IMR-90 (cell line): ENCODE results near the gene ZMAT5. TPM values are rescaled to one million over a fixed set of nuclear protein-coding genes. Genes with fewer than 3 reads are reported as not detected.

ENCODE experiments used
- ATAC-seq: fragments of 200-7000 bp; cut with Tn5 transposase; 2 replicates; pipeline ENCODE4 v1.9.1; 2020; ENCODE audit warnings: low read depth, mild to moderate bottlenecking, moderate library complexity
- BruUV-seq: library from RNA; stranded (reverse); fragments of 400-500 nt; replicated peaks from 2 replicates; lab custom pipeline; 2021; lab: Mats Ljungman, UMichigan
- CTCF ChIA-PET: fragments of 300-600 bp; formaldehyde crosslinking; extraction: SDS; loops from one replicate; lab custom pipeline; 2021; ENCODE audit warnings: antibody characterized with exemption; lab: Yijun Ruan, JAX
- POLR2A ChIA-PET: fragments of 300-600 bp; sonication (Branson Sonifier 250); formaldehyde crosslinking; loops from one replicate; lab custom pipeline; 2022; ENCODE audit warnings: antibody characterized with exemption; ENCODE audit not compliant: unreplicated experiment; lab: Charles Lee
- DNase-seq: peaks from one replicate; pipeline ENCODE4 v3.0.0; 2013
- H2AFZ ChIP-seq: replicated peaks from 2 replicates; pipeline ENCODE3; 2013; ENCODE audit warnings: low read length, mild to moderate bottlenecking; ENCODE audit not compliant: poor library complexity
- H2AK5ac ChIP-seq: 2 replicates; pipeline ENCODE4 v1.6.1; 2013; ENCODE audit warnings: low read depth, low read length, inconsistent platforms
- H2AK9ac ChIP-seq: replicated peaks from 2 replicates; pipeline ENCODE3; 2013; ENCODE audit warnings: mild to moderate bottlenecking, low read depth, low read length, moderate library complexity; ENCODE audit not compliant: poor library complexity
- H2BK120ac ChIP-seq: 2 replicates; pipeline ENCODE4 v1.6.1; 2013; ENCODE audit warnings: low read depth, low read length, inconsistent platforms
- H2BK15ac ChIP-seq: 3 replicates; pipeline ENCODE4 v1.6.1; 2013; ENCODE audit warnings: low read depth, low read length, inconsistent platforms
- H2BK20ac ChIP-seq: 2 replicates; pipeline ENCODE4 v1.6.1; 2013; ENCODE audit warnings: low read depth, mild to moderate bottlenecking, inconsistent platforms, low read length, moderate library complexity
- H2BK5ac ChIP-seq: 2 replicates; pipeline ENCODE4 v1.6.1; 2013; ENCODE audit warnings: mild to moderate bottlenecking, low read depth, low read length, inconsistent platforms; ENCODE audit not compliant: poor library complexity, severe bottlenecking
- H3K14ac ChIP-seq: replicated peaks from 2 replicates; pipeline ENCODE4 v1.6.1; 2013; ENCODE audit warnings: low read depth, low read length, inconsistent platforms
- H3K18ac ChIP-seq: 2 replicates; pipeline ENCODE4 v1.6.1; 2013; ENCODE audit warnings: low read depth, low read length, control low read depth
- H3K23ac ChIP-seq: 2 replicates; pipeline ENCODE4 v1.6.1; 2013; ENCODE audit warnings: low read depth, low read length, inconsistent platforms
- H3K27ac ChIP-seq: 2 replicates; pipeline ENCODE4 v1.5.1; 2013; ENCODE audit warnings: mild to moderate bottlenecking, control low read depth, low read length; ENCODE audit not compliant: insufficient read depth
- H3K27me3 ChIP-seq: 2 replicates; pipeline ENCODE4 v1.6.1; 2013; ENCODE audit warnings: low read length; ENCODE audit not compliant: control insufficient read depth, insufficient read depth
- H3K36me3 ChIP-seq: 2 replicates; pipeline ENCODE4 v1.6.1; 2013; ENCODE audit warnings: low read length, mixed read lengths; ENCODE audit not compliant: control insufficient read depth, insufficient read depth
- H3K4ac ChIP-seq: 2 replicates; pipeline ENCODE4 v1.6.1; 2013; ENCODE audit warnings: low read depth, low read length, inconsistent platforms
- H3K4me1 ChIP-seq: 2 replicates; pipeline ENCODE4 v1.6.1; 2013; ENCODE audit warnings: low read length, mixed read lengths; ENCODE audit not compliant: control insufficient read depth, insufficient read depth
- H3K4me2 ChIP-seq: 2 replicates; pipeline ENCODE4 v1.6.1; 2013; ENCODE audit warnings: low read depth, mild to moderate bottlenecking, control low read depth, low read length, moderate library complexity
- H3K4me3 ChIP-seq: 2 replicates; pipeline ENCODE4 v1.5.1; 2013; ENCODE audit warnings: low read depth, mild to moderate bottlenecking, control low read depth, low read length, moderate library complexity; ENCODE audit not compliant: insufficient read depth
- H3K56ac ChIP-seq: 2 replicates; pipeline ENCODE4 v1.6.1; 2013; ENCODE audit warnings: low read length, inconsistent platforms; ENCODE audit not compliant: insufficient read depth; ENCODE audit errors: extremely low read depth
- H3K79me1 ChIP-seq, 2 experiments: 2 replicates each; pipeline ENCODE4 v1.6.1; 2013; ENCODE audit warnings: low read length in 2 of 2, inconsistent platforms in 1 of 2, low read depth in 1 of 2
- H3K9ac ChIP-seq: 2 replicates; pipeline ENCODE4 v1.6.1; 2013; ENCODE audit warnings: low read depth, low read length, control low read depth
- H3K9me1 ChIP-seq: 2 replicates; pipeline ENCODE4 v1.6.1; 2013; ENCODE audit warnings: low read length, inconsistent platforms; ENCODE audit not compliant: insufficient read depth
- H3K9me3 ChIP-seq: 2 replicates; pipeline ENCODE4 v1.6.1; 2013; ENCODE audit warnings: low read length; ENCODE audit not compliant: control insufficient read depth, insufficient read depth
- H4K20me1 ChIP-seq: 2 replicates; pipeline ENCODE4 v1.6.1; 2013; ENCODE audit warnings: low read length, inconsistent platforms; ENCODE audit not compliant: insufficient read depth
- H4K5ac ChIP-seq: 2 replicates; pipeline ENCODE4 v1.6.1; 2013; ENCODE audit warnings: mild to moderate bottlenecking, low read depth, low read length, control low read depth
- H4K8ac ChIP-seq, 2 experiments: 2 replicates each; pipeline ENCODE4 v1.6.1; 2013; ENCODE audit warnings: low read depth in 2 of 2, low read length in 2 of 2, control low read depth in 1 of 2, inconsistent platforms in 1 of 2
- H4K91ac ChIP-seq: 2 replicates; pipeline ENCODE4 v1.6.1; 2013; ENCODE audit warnings: low read depth, low read length, inconsistent platforms; ENCODE audit not compliant: insufficient read depth
- CEBPB ChIP-seq: IDR thresholded peaks from 2 replicates; pipeline ENCODE4 v1.6.1; 2012; ENCODE audit warnings: low read depth, low read length, improper control_type of control experiment
- CTCF ChIP-seq: conservative IDR thresholded peaks from 2 replicates; pipeline ENCODE4 v1.5.1; 2012; ENCODE audit warnings: mild to moderate bottlenecking, low read depth, low read length, improper control_type of control experiment
- FOS ChIP-seq: fragments of 150-350 bp; IDR thresholded peaks from 2 replicates; pipeline ENCODE4 v1.6.1; 2016; ENCODE audit warnings: low read depth, low read length
- MAFK ChIP-seq: IDR thresholded peaks from 2 replicates; pipeline ENCODE4 v1.6.1; 2012; ENCODE audit warnings: low read depth, low read length, improper control_type of control experiment
- MXI1 ChIP-seq: IDR thresholded peaks from 2 replicates; pipeline ENCODE4 v1.6.1; 2012; ENCODE audit warnings: low read depth, mild to moderate bottlenecking, low read length, moderate library complexity, borderline replicate concordance
- NFE2L2 ChIP-seq: fragments of 150-350 bp; IDR thresholded peaks from 2 replicates; pipeline ENCODE4 v1.6.1; 2016; ENCODE audit warnings: low read depth, mild to moderate bottlenecking, low read length
- POLR2A ChIP-seq: IDR thresholded peaks from 2 replicates; pipeline ENCODE4 v1.6.1; 2012; ENCODE audit warnings: mild to moderate bottlenecking, low read depth, low read length
- RAD21 ChIP-seq: IDR thresholded peaks from 2 replicates; pipeline ENCODE4 v1.6.1; 2012; ENCODE audit warnings: low read length, improper control_type of control experiment
- RCOR1 ChIP-seq: IDR thresholded peaks from 2 replicates; pipeline ENCODE4 v1.6.1; 2012; ENCODE audit warnings: mild to moderate bottlenecking, low read length, improper control_type of control experiment; ENCODE audit not compliant: insufficient replicate concordance
- RFX5 ChIP-seq: IDR thresholded peaks from 2 replicates; pipeline ENCODE4 v1.8.0; 2012; ENCODE audit warnings: low read depth, mild to moderate bottlenecking, low read length, moderate library complexity
- SMC3 ChIP-seq: fragments of 150-350 bp; IDR thresholded peaks from 2 replicates; pipeline ENCODE4 v1.6.1; 2016; ENCODE audit warnings: low read depth, mild to moderate bottlenecking, antibody characterized with exemption, low read length, moderate library complexity
- WGBS, 2 experiments: methylation state at CpG; one replicate each; pipeline versions ENCODE4 v1.1.5 to v1.1.7; 2013; ENCODE audit warnings: missing lambda C conversion rate in 2 of 2; ENCODE audit not compliant: insufficient read length in 1 of 2; ENCODE audit errors: extremely low coverage in 2 of 2; 5-methylcytosine and 5-hydroxymethylcytosine counted together
- dilution Hi-C: fragments of 300-500 bp; cut with HindIII; formaldehyde crosslinking; loops from one replicate; pipeline ENCODE4 v1.14.3; 2018; ENCODE audit warnings: low sequenced_read_pairs; ENCODE audit not compliant: unreplicated experiment
- in situ Hi-C: fragments of 300-500 bp; cut with MboI; formaldehyde crosslinking; loops from 3 replicates; pipeline ENCODE4 v1.14.3; 2019; ENCODE audit warnings: low sequenced_read_pairs, inconsistent platforms, mixed read lengths
- intact Hi-C: fragments of 100-400 bp; cut with micrococcal nuclease; formaldehyde crosslinking; loops from 2 replicates; pipeline ENCODE4 v1.10.0; 2022
- polyA plus RNA-seq, 3 experiments: library from polyadenylated mRNA; depleted of rRNA; stranded (reverse); fragments of >200 nt; gene quantifications; 2 replicates each; pipeline ENCODE4 v1.2.3, GENCODE V29; 2012; ENCODE audit warnings: low replicate concordance in 1 of 3
- total RNA-seq: library from RNA; depleted of rRNA; stranded (reverse); fragments of >200 nt; gene quantifications from 2 replicates; pipeline ENCODE4 v1.2.3, GENCODE V29; 2012

ZMAT5 gene
- total and polyA plus RNA-seq, 2 of the 4 experiments (the other 2 are of a cell fraction) = 21.7 to 31.8 TPM

GRCh38 chr22:29750559-29751538, 16.0 kb downstream of the ZMAT5 start:
- no peak for TF ChIP-seq MAFK
- TF ChIP-seq RAD21 = no peak
- no peak for TF ChIP-seq CTCF
- TF ChIP-seq RCOR1 = no peak
- no peak for TF ChIP-seq SMC3
- TF ChIP-seq FOS = no peak
- no peak for TF ChIP-seq CEBPB
- TF ChIP-seq MXI1 = no peak
- TF ChIP-seq RFX5 = no peak
- no peak for TF ChIP-seq NFE2L2
- TF ChIP-seq POLR2A = no peak
- Histone ChIP-seq H2AK9ac (no peak overlapping the region), H3K9me3 (no peaks in the 10 kb centered on the region), H3K4me3 (no peak overlapping the region), H4K8ac (no peak overlapping the region), H3K27me3 (no peaks in the 10 kb centered on the region), H3K9ac (no peak overlapping the region), H3K14ac (no peak overlapping the region), H3K18ac (no peak overlapping the region), H3K36me3 (peaks cover 18% of the 10 kb centered on the region; the same call in 1 of the 2 replicates), H3K4me2 (no peak overlapping the region), H3K79me1 (peaks cover 10 to 21% of the 10 kb centered on the region in 2 experiments; a peak in 2 of 4 replicates), H3K27ac (no peak overlapping the region), H2BK5ac (no peak overlapping the region), H2BK15ac (no peak overlapping the region), H4K20me1 (no peaks in the 10 kb centered on the region; the same call in 1 of the 2 replicates), H2BK120ac (no peak overlapping the region), H2AFZ (no peak overlapping the region), H3K4ac (no peak overlapping the region), H3K56ac (no peak overlapping the region), H3K23ac (no peak overlapping the region), H4K5ac (no peak overlapping the region), H3K4me1 (no peaks in the 10 kb centered on the region), H3K9me1 (peaks cover 10% of the 10 kb centered on the region; the same call in 1 of the 2 replicates), H4K91ac (no peak overlapping the region), H2BK20ac (no peak overlapping the region), H2AK5ac (no peak overlapping the region)
- intact Hi-C loops (no loop called here), in situ Hi-C loops (no loop called here), dilution Hi-C loops (no loop called here)
- ATAC-seq (no peak), DNase-seq (peak; percentile 24)
- BruUV-seq = no TSS peak
- 75% methylated on average over 2 of the region's 11 CpGs; no CpG with 5 or more reads in 1 of the 2 experiments for WGBS, 2 experiments
- ChIA-PET POLR2A (no interaction called here), CTCF (no interaction called here)
